Activated naive CD4-positive, alpha-beta T cell treated with anti-CD3 and anti-CD28 coated beads, Interleukin-2, amount 50 U/mL, for 72 hours (primary cell): Measurements from ENCODE around the gene SPOCD1. TPM values are rescaled to one million over a fixed set of nuclear protein-coding genes. Genes with fewer than 3 reads are reported as not detected.
A peak's percentile ranks its signal among the peaks of the same experiment; 100 is the strongest.

Experiments
- ATAC-seq, 2 donors: fragments of 150-1000 bp; cut with Tn5 transposase; 2 replicates each; pipeline ENCODE4 v1.10.0; 2021; ENCODE audit warnings: mild to moderate bottlenecking in 2 of 2, moderate library complexity in 2 of 2
- DNase-seq, 2 donors: peaks; one replicate each; pipeline ENCODE4 v3.0.0; 2021 to 2022; ENCODE audit warnings: low spot score in 2 of 2
- H3K27ac Mint-ChIP-seq, 2 donors: one replicate each; pipeline ENCODE4 v1.8.0; 2022; ENCODE audit warnings: mild to moderate bottlenecking in 2 of 2, mixed read lengths in 2 of 2
- H3K36me3 Mint-ChIP-seq, 2 donors: one replicate each; pipeline ENCODE4 v1.8.0; 2022; ENCODE audit warnings: mixed read lengths in 2 of 2
- H3K9me3 Mint-ChIP-seq, 2 donors: one replicate each; pipeline ENCODE4 v1.8.0; 2022; ENCODE audit warnings: mixed read lengths in 2 of 2
- total RNA-seq, 2 donors: library from RNA; stranded (reverse); gene quantifications; one replicate each; pipeline ENCODE4 v1.2.3, GENCODE V29; 2022

The SPOCD1 gene
- total RNA-seq, 2 donors from 2014 or later, result 0.46 to 1.8 TPM

DNA sequence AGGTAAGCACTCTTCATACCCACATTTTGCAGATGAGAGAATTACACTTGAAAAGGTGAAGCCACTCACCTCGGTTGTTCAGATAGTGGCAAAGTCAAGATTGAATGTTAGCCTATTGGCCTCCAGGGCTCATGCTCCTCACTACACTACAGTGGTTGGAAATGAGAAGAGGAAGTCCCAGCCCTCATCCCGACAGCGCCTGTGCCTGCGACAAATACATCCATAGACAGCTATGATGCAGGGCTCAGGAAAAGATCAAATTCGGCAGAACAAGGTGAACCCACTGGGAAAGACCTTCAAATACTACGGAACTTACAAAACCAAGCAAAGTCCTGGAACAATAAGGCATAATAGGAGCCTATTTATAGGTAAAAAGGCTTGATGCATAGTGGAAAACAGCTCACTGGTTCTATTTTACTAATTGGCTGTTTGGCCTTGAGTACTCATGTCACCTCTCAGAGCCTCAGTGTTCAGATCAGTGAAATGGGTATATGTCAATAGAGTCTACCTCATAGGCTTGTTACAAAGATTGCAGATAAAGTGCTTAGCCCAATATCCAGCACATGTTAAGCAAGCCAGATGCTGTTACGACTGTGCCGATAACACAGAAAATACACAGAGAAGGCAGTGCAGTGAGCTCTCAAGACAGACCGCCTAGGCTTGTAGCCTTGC is 3.5 kb downstream of the SPOCD1 start:
- Mint-ChIP-seq H3K9me3 (no peaks in the 10 kb centered on the region), H3K36me3 (no peaks in the 10 kb centered on the region), H3K27ac (no peak overlapping the region)
- DNase-seq, result no peak
- no peak for ATAC-seq

GRCh38 chr1:31811605-31812004 is 4.2 kb downstream of the SPOCD1 start:
- Mint-ChIP-seq H3K9me3 (no peaks in the 10 kb centered on the region), H3K36me3 (no peaks in the 10 kb centered on the region), H3K27ac (no peak overlapping the region)
- ATAC-seq (no peak), DNase-seq (no peak)

DNA sequence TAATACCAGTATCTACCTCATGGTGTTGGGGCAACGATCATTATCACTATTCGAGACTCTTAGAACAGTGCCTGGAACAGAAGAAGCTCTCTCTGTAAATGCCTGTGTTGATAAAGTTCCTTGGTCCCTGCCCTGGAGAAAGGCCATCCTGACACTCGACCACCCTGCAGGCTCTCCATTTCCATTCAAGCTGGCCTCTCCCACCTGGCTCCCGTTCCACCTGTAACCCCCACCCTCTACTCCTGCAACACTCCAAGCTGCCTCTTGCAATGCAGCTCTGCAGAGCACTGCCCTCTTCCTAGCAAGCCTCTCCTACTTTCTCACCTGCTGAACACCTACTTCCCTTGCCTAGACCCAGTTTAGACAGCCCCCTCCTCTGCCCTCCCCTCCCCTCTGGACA is 6.1 kb downstream of the SPOCD1 start:
- H3K9me3 Mint-ChIP-seq, result no peaks in the 10 kb centered on the region
- no peak for ATAC-seq
- H3K36me3 Mint-ChIP-seq, result no peaks in the 10 kb centered on the region
- no peak overlapping the region for H3K27ac Mint-ChIP-seq
- DNase-seq, result no peak

DNA sequence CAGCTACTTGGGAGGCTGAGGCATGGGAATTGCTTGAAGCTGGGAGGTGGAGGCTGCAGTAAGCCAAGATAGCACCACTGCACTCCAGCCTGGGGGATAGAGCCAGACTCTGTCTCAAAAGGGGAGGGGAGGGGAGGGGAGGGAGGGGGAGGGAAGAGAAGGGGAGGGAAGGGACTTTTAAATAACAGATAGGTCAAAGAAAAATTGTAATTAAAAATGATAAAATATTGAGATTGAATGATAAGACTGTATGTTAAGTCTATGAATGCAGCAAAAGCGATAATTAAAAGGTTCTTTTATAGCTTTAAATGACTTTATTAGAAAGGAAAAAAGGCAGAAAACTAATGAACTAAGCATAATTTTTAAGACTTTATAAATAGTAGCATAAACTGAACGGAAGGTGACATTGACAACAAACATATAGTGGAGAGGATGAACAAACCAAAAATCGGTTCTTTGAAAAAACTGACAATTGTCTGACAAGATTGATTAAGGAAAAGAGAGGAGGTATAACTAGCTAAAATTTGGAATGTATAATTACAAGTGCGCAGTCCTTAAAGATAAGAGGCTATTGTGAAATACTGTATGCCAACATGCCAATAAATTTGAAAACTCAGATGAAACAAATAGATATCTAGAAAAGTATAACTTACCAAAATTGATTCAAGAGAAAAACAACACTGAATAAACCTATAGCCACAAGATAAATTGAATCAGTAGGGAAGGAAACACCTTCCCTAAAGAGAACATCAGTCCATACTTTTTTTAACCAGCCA is 8.4 kb downstream of the SPOCD1 start:
- ATAC-seq (no peak), DNase-seq (no peak)
- Mint-ChIP-seq H3K36me3 (no peaks in the 10 kb centered on the region), H3K27ac (no peak overlapping the region), H3K9me3 (no peaks in the 10 kb centered on the region)

DNA sequence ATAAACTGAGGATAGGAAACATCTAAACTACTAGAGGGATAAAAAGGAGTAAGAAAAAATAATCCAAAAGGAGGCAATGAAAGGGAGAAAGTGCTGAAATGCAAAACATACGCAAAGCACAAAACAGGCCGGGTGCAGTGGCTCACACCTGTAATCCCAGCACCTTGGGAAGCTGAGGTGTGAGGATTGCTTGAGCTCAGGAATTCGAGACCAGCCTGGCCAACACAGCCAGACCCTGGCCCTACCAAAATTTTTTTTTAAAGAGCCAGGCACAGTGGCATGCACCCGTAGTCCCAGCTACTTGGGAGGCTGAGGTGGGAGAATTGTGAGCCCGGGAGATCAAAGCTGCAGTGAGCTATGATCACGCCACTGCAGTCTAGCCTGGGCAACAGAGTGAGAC is 10.5 kb downstream of the SPOCD1 start:
- Mint-ChIP-seq H3K36me3 (no peaks in the 10 kb centered on the region), H3K9me3 (no peaks in the 10 kb centered on the region), H3K27ac (no peak overlapping the region)
- ATAC-seq (no peak), DNase-seq (no peak)

GRCh38 chr1:31804098-31804497 is 11.7 kb downstream of the SPOCD1 start:
- ATAC-seq, result no peak
- peak overlapping the region in 1 of 2 donors; percentile 44 for H3K27ac Mint-ChIP-seq
- H3K36me3 Mint-ChIP-seq, result no peaks in the 10 kb centered on the region
- no peak for DNase-seq
- no peaks in the 10 kb centered on the region for H3K9me3 Mint-ChIP-seq

DNA sequence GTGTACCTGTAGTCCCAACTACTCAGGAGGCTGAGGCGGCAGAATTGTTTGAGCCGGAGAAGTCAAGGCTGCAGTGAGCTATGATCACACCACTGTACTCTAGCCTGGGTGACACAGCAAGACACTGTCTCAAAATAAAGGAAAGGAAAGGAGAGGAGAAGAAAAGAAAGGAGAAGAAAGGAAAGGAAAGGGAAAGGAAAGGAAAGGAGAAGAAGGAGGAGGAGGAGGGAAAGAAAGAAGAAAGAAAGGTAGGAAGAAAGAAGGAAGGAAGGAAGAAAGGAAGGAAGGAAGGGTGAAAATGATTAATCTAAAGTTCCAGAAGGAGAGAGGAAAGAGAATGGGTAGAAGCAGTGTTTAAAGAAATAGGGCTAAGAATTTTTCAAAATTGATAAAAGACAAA is 12.2 kb downstream of the SPOCD1 start:
- Mint-ChIP-seq H3K9me3 (no peaks in the 10 kb centered on the region), H3K27ac (peak overlapping the region in 1 of 2 donors; percentile 44), H3K36me3 (no peaks in the 10 kb centered on the region)
- ATAC-seq (no peak), DNase-seq (no peak)

GRCh38 chr1:31802190-31803150 is 13.4 kb downstream of the SPOCD1 start:
- no peak overlapping the region for H3K27ac Mint-ChIP-seq
- DNase-seq (no peak), ATAC-seq (no peak)
- no peaks in the 10 kb centered on the region for H3K9me3 Mint-ChIP-seq
- H3K36me3 Mint-ChIP-seq, result no peaks in the 10 kb centered on the region

DNA sequence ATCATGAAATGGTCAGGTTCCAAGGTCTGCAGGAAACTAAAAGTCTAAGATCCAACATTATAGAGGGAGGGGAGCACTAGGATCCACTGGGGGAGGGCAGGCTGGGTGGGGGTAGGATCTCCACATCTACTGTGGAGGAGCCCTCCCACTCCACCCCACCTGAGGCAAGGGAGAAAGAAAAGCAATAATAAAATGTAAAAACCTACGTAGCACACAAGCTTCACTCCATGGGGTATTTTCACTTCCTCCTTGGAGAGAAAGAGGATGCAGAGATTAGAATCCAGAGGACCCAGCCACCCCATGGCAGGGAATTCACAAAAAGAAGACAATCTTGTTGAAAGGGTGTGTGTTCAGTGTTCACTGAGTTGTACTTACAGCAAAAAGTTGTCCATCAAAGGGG is 14.4 kb downstream of the SPOCD1 start:
- H3K27ac Mint-ChIP-seq, result no peak overlapping the region
- no peak for DNase-seq
- no peaks in the 10 kb centered on the region for H3K9me3 Mint-ChIP-seq
- H3K36me3 Mint-ChIP-seq, result no peaks in the 10 kb centered on the region
- no peak for ATAC-seq

GRCh38 chr1:31800674-31800967 is 15.2 kb downstream of the SPOCD1 start:
- no peak for DNase-seq
- Mint-ChIP-seq H3K27ac (no peak overlapping the region), H3K36me3 (no peaks in the 10 kb centered on the region), H3K9me3 (no peaks in the 10 kb centered on the region)
- ATAC-seq, result no peak

GRCh38 chr1:31799895-31800673 is 15.7 kb downstream of the SPOCD1 start:
- Mint-ChIP-seq H3K36me3 (no peaks in the 10 kb centered on the region), H3K9me3 (no peaks in the 10 kb centered on the region), H3K27ac (no peak overlapping the region)
- DNase-seq, result peak in 1 of 2 donors; percentile 46
- ATAC-seq, result no peak

- no peak for ATAC-seq
- Mint-ChIP-seq H3K9me3 (no peaks in the 10 kb centered on the region), H3K36me3 (no peaks in the 10 kb centered on the region), H3K27ac (peak overlapping the region in 1 of 2 donors; percentile 57)
- peak in 1 of 2 donors; percentile 45 for DNase-seq
Measured at GRCh38 chr1:31799196-31799894, 16.5 kb downstream of the SPOCD1 start.

- H3K27ac Mint-ChIP-seq, result peak overlapping the region in 1 of 2 donors; percentile 57
- ATAC-seq (peak; percentile 97 to 98), DNase-seq (peak; percentile 38 to 52)
- H3K36me3 Mint-ChIP-seq, result no peaks in the 10 kb centered on the region
- no peaks in the 10 kb centered on the region for H3K9me3 Mint-ChIP-seq
Measured at GRCh38 chr1:31798433-31799195, 17.2 kb downstream of the SPOCD1 start.

DNA sequence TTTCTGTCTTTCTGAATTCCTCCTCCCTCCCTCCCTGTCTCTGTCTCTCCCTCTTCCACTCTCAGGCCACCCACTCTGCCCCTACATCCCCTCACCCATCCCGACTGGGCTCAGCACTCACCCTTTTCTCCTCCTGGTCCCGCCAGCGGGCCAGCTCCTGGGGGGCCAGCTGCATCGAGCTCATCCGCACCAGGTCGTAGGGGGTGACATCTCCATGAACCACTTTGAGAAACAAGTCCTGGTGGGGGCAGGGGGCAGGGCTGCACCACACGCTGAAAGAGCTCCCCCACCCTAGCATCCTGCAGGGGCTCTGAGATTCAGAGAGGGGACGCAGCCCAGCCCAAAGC is 17.8 kb downstream of the SPOCD1 start:
- ATAC-seq (no peak), DNase-seq (no peak)
- H3K9me3 Mint-ChIP-seq, result no peaks in the 10 kb centered on the region
- H3K27ac Mint-ChIP-seq, result peak overlapping the region in 1 of 2 donors; percentile 57
- H3K36me3 Mint-ChIP-seq, result no peaks in the 10 kb centered on the region

DNA sequence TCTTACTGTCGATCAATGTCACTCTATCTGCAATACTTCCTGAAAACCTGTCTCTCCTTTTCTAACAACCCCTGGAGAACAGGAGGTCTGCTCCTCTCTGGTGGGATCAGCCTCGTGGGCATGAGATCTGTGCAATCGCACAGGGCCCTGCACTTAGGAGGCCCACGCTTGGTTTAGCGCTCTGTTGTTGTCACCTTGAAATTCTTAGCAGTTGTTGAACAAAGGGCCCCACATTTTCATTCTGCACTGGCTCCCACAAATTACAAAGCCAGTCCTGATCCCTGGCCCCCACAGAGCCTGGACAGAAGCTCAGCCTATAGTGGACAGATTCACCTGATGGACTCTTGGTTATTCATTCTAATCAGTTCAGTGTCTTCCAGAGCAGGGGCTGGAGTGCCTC is 18.6 kb downstream of the SPOCD1 start:
- Mint-ChIP-seq H3K27ac (no peak overlapping the region), H3K36me3 (no peaks in the 10 kb centered on the region), H3K9me3 (no peaks in the 10 kb centered on the region)
- DNase-seq (peak in 1 of 2 donors; percentile 47), ATAC-seq (no peak)
